Neuron (in vitro differentiated cells): ENCODE measurements around the gene BICRAL.

Experiments used
- H2AFZ ChIP-seq: one replicate; pipeline ENCODE4 v1.6.1; 2013; ENCODE audit warnings: low read depth, mild to moderate bottlenecking, inconsistent platforms, low read length, moderate library complexity
- H3K27me3 ChIP-seq: one replicate; pipeline ENCODE4 v1.6.1; 2013; ENCODE audit warnings: low read length; ENCODE audit not compliant: insufficient read depth
- H3K36me3 ChIP-seq: one replicate; pipeline ENCODE4 v1.6.1; 2013; ENCODE audit warnings: low read length; ENCODE audit not compliant: insufficient read depth
- H3K4me1 ChIP-seq: one replicate; pipeline ENCODE4 v1.6.1; 2013; ENCODE audit warnings: low read length; ENCODE audit not compliant: insufficient read depth
- H3K4me3 ChIP-seq: 2 replicates; pipeline ENCODE4 v1.5.1; 2013; ENCODE audit warnings: mild to moderate bottlenecking, low read length, moderate library complexity
- H3K9me3 ChIP-seq: one replicate; pipeline ENCODE4 v1.6.1; 2013; ENCODE audit warnings: low read length

BICRAL gene

GRCh38 chr6:42819803-42820511 lies 38.1 kb downstream of the BICRAL start:
- Histone ChIP-seq H2AFZ (no peak overlapping the region), H3K27me3 (no peaks in the 10 kb centered on the region), H3K4me3 (no peak overlapping the region), H3K4me1 (no peaks in the 10 kb centered on the region), H3K36me3 (peaks cover 6% of the 10 kb centered on the region), H3K9me3 (no peaks in the 10 kb centered on the region)

- H3K9me3 ChIP-seq: no peaks in the 10 kb centered on the region
- H3K27me3 ChIP-seq: no peaks in the 10 kb centered on the region
- H3K36me3 ChIP-seq: peaks cover 6% of the 10 kb centered on the region
- H3K4me1 ChIP-seq: no peaks in the 10 kb centered on the region
- no peak overlapping the region for H2AFZ ChIP-seq
- H3K4me3 ChIP-seq: no peak overlapping the region
Observed at GRCh38 chr6:42820512-42821340, 38.9 kb downstream of the BICRAL start.

- Histone ChIP-seq H3K4me1 (no peaks in the 10 kb centered on the region), H3K36me3 (peaks cover 6% of the 10 kb centered on the region), H2AFZ (no peak overlapping the region), H3K4me3 (no peak overlapping the region), H3K9me3 (no peaks in the 10 kb centered on the region), H3K27me3 (no peaks in the 10 kb centered on the region)
Observed at GRCh38 chr6:42821341-42821668, 39.5 kb downstream of the BICRAL start.

- Histone ChIP-seq H3K4me3 (no peak overlapping the region), H3K4me1 (no peaks in the 10 kb centered on the region), H2AFZ (no peak overlapping the region), H3K36me3 (peaks cover 6% of the 10 kb centered on the region), H3K27me3 (no peaks in the 10 kb centered on the region), H3K9me3 (no peaks in the 10 kb centered on the region)
Observed at GRCh38 chr6:42821846-42822245, 40.0 kb downstream of the BICRAL start.

- H3K4me1 ChIP-seq: no peaks in the 10 kb centered on the region
Observed at GRCh38 chr6:42829561-42830092, 47.8 kb downstream of the BICRAL start.

GRCh38 chr6:42831237-42831636 lies 49.4 kb downstream of the BICRAL start:
- Histone ChIP-seq H3K27me3 (no peaks in the 10 kb centered on the region), H3K9me3 (no peaks in the 10 kb centered on the region), H3K4me1 (no peaks in the 10 kb centered on the region), H2AFZ (no peak overlapping the region), H3K4me3 (no peak overlapping the region), H3K36me3 (peaks cover 30% of the 10 kb centered on the region)

More at GRCh38 chr6:42829561-42830092, 47.8 kb downstream of the BICRAL start:
- Histone ChIP-seq H3K36me3 (peaks cover 28% of the 10 kb centered on the region), H2AFZ (no peak overlapping the region), H3K4me3 (no peak overlapping the region), H3K9me3 (no peaks in the 10 kb centered on the region), H3K27me3 (no peaks in the 10 kb centered on the region)

GRCh38 chr6:42834056-42834455 lies 52.2 kb downstream of the BICRAL start:
- Histone ChIP-seq H3K4me1 (no peaks in the 10 kb centered on the region), H3K4me3 (no peak overlapping the region), H3K36me3 (peaks cover 16% of the 10 kb centered on the region), H3K27me3 (no peaks in the 10 kb centered on the region), H3K9me3 (no peaks in the 10 kb centered on the region), H2AFZ (no peak overlapping the region)

- Histone ChIP-seq H3K4me1 (no peaks in the 10 kb centered on the region), H3K27me3 (no peaks in the 10 kb centered on the region), H3K4me3 (no peak overlapping the region), H3K36me3 (no peaks in the 10 kb centered on the region), H3K9me3 (peaks cover 3% of the 10 kb centered on the region), H2AFZ (no peak overlapping the region)
Observed at GRCh38 chr6:42841844-42842584, 60.2 kb downstream of the BICRAL start.

GRCh38 chr6:42845327-42845694 lies 63.5 kb downstream of the BICRAL start:
- no peak overlapping the region for H2AFZ ChIP-seq
- peaks cover 3% of the 10 kb centered on the region for H3K9me3 ChIP-seq
- no peaks in the 10 kb centered on the region for H3K27me3 ChIP-seq
- H3K36me3 ChIP-seq: no peaks in the 10 kb centered on the region
- no peaks in the 10 kb centered on the region for H3K4me1 ChIP-seq
- no peak overlapping the region for H3K4me3 ChIP-seq

- H3K9me3 ChIP-seq: peaks cover 3% of the 10 kb centered on the region
- no peaks in the 10 kb centered on the region for H3K27me3 ChIP-seq
- H3K4me1 ChIP-seq: no peaks in the 10 kb centered on the region
- H3K4me3 ChIP-seq: no peak overlapping the region
- no peaks in the 10 kb centered on the region for H3K36me3 ChIP-seq
- no peak overlapping the region for H2AFZ ChIP-seq
Observed at GRCh38 chr6:42846505-42846904, 64.7 kb downstream of the BICRAL start.

- peaks cover 3% of the 10 kb centered on the region for H3K9me3 ChIP-seq
- H3K4me3 ChIP-seq: no peak overlapping the region
- no peaks in the 10 kb centered on the region for H3K27me3 ChIP-seq
- H3K36me3 ChIP-seq: peaks cover 7% of the 10 kb centered on the region
- no peak overlapping the region for H2AFZ ChIP-seq
- no peaks in the 10 kb centered on the region for H3K4me1 ChIP-seq
Observed at GRCh38 chr6:42848700-42849099, 66.8 kb downstream of the BICRAL start.

GRCh38 chr6:42851599-42851998 lies 69.7 kb downstream of the BICRAL start:
- Histone ChIP-seq H2AFZ (no peak overlapping the region), H3K9me3 (no peaks in the 10 kb centered on the region), H3K27me3 (no peaks in the 10 kb centered on the region), H3K36me3 (peaks cover 8% of the 10 kb centered on the region), H3K4me3 (no peak overlapping the region), H3K4me1 (no peaks in the 10 kb centered on the region)

- Histone ChIP-seq H3K4me1 (no peaks in the 10 kb centered on the region), H3K27me3 (no peaks in the 10 kb centered on the region), H2AFZ (no peak overlapping the region), H3K9me3 (no peaks in the 10 kb centered on the region), H3K4me3 (no peak overlapping the region), H3K36me3 (peaks cover 45% of the 10 kb centered on the region)
Observed at GRCh38 chr6:42860036-42860435, 78.2 kb downstream of the BICRAL start.
